GM23248 (cell line): ENCODE measurements around the gene SCAP. TPM values are rescaled to one million over a fixed set of nuclear protein-coding genes. Genes with fewer than 3 reads are reported as not detected.

Experiments
- DNase-seq: peaks from one replicate; pipeline ENCODE4 v3.0.0-alpha.2; 2015
- H2AFZ ChIP-seq: fragments of 200-600 bp; sonication (generic); 2 replicates; pipeline ENCODE4 v1.6.1; 2016; ENCODE audit warnings: antibody characterized with exemption
- H3F3A ChIP-seq: fragments of 200-600 bp; sonication (generic); 2 replicates; pipeline ENCODE4 v1.6.1; 2016; ENCODE audit warnings: mild to moderate bottlenecking, antibody characterized with exemption, mixed run types; ENCODE audit not compliant: insufficient read depth
- H3K27ac ChIP-seq: fragments of 200-600 bp; sonication (generic); 2 replicates; pipeline ENCODE4 v1.5.1; 2016; ENCODE audit warnings: mild to moderate bottlenecking
- H3K27me3 ChIP-seq: fragments of 200-600 bp; sonication (generic); replicated peaks from 2 replicates; pipeline ENCODE4 v1.6.1; 2016; ENCODE audit warnings: mild to moderate bottlenecking; ENCODE audit not compliant: insufficient read depth
- H3K36me3 ChIP-seq: fragments of 200-600 bp; sonication (generic); 2 replicates; pipeline ENCODE4 v1.6.1; 2016; ENCODE audit warnings: low read depth, mild to moderate bottlenecking
- H3K4me1 ChIP-seq: fragments of 200-600 bp; sonication (generic); 2 replicates; pipeline ENCODE4 v1.6.1; 2016; ENCODE audit warnings: mild to moderate bottlenecking; ENCODE audit not compliant: insufficient read depth
- H3K4me2 ChIP-seq: fragments of 200-600 bp; sonication (generic); one replicate; pipeline ENCODE4 v1.6.1; 2016; ENCODE audit warnings: mild to moderate bottlenecking; ENCODE audit not compliant: unreplicated experiment
- H3K4me3 ChIP-seq: fragments of 200-600 bp; sonication (generic); 2 replicates; pipeline ENCODE4 v1.5.1; 2016; ENCODE audit warnings: mild to moderate bottlenecking
- H3K79me2 ChIP-seq: fragments of 200-600 bp; sonication (generic); 2 replicates; pipeline ENCODE4 v1.6.1; 2016; ENCODE audit warnings: mild to moderate bottlenecking; ENCODE audit not compliant: insufficient read depth
- H3K9ac ChIP-seq: fragments of 200-600 bp; sonication (generic); 2 replicates; pipeline ENCODE4 v1.6.1; 2016; ENCODE audit warnings: mild to moderate bottlenecking
- H3K9me2 ChIP-seq: fragments of 200-600 bp; sonication (generic); 2 replicates; pipeline ENCODE4 v1.6.1; 2016; ENCODE audit warnings: mixed run types, mild to moderate bottlenecking, moderate library complexity; ENCODE audit not compliant: insufficient read depth
- H3K9me3 ChIP-seq: fragments of 200-600 bp; sonication (generic); one replicate; pipeline ENCODE4 v1.6.1; 2017; ENCODE audit warnings: low read depth
- H4K20me1 ChIP-seq: fragments of 200-600 bp; sonication (generic); 2 replicates; pipeline ENCODE4 v1.6.0; 2016; ENCODE audit not compliant: insufficient read depth
- EZH2 ChIP-seq: fragments of 200-600 bp; sonication (generic); IDR thresholded peaks from 2 replicates; pipeline ENCODE4 v1.6.1; 2018; ENCODE audit warnings: antibody characterized with exemption, mild to moderate bottlenecking; ENCODE audit not compliant: insufficient read depth, poor library complexity, severe bottlenecking
- EZH2phosphoT487 ChIP-seq: fragments of 200-600 bp; sonication (generic); IDR thresholded peaks from 2 replicates; pipeline ENCODE4 v1.6.1; 2018; ENCODE audit warnings: antibody characterized with exemption, moderate library complexity, mild to moderate bottlenecking, low read depth; ENCODE audit not compliant: insufficient read depth
- WGBS, 2 experiments: methylation state at CpG; one replicate each; pipeline ENCODE4 v1.1.6; 2015 to 2017; ENCODE audit warnings: low lambda C conversion rate in 2 of 2, low coverage in 1 of 2; ENCODE audit errors: missing lambda C conversion rate in 2 of 2; 5-methylcytosine and 5-hydroxymethylcytosine counted together
- in situ Hi-C: fragments of 300-500 bp; cut with MboI; formaldehyde crosslinking; loops from 2 replicates; pipeline ENCODE4 v1.15.0; 2020
- polyA plus RNA-seq: library from polyadenylated mRNA; unstranded; fragments of >200 nt; fragmentation: Nextera tagmentation; extraction: Ambion mirVana; gene quantifications from 2 replicates; pipeline ENCODE4 v1.2.1, GENCODE V29; 2016
- total RNA-seq: library from RNA; depleted of rRNA; stranded (reverse); fragments of >200 nt; shearing (Covaris generic); gene quantifications from 2 replicates; pipeline ENCODE4 v1.2.3, GENCODE V29; 2014

The SCAP gene
- total and polyA plus RNA-seq, 2 experiments from 2014 or later, result 34.7 to 70.1 TPM

- TF ChIP-seq EZH2phosphoT487, result no peak
- no peak for TF ChIP-seq EZH2
- DNase-seq, result no peak
- no peak overlapping the region for H3K9ac ChIP-seq
- no peaks in the 10 kb centered on the region for H3K36me3 ChIP-seq
- H3K27ac ChIP-seq, result no peak overlapping the region
- WGBS, 2 experiments, result 88 to 94% methylated on average over 6 to 7 of the region's 7 CpGs
- no peaks in the 10 kb centered on the region for H3K9me2 ChIP-seq
- no peak overlapping the region for H3K4me3 ChIP-seq
- in situ Hi-C loops, result no loop called here
- H3K79me2 ChIP-seq, result peaks cover 33% of the 10 kb centered on the region
- H3F3A ChIP-seq, result no peaks in the 10 kb centered on the region
- H3K4me2 ChIP-seq, result no peak overlapping the region
- H4K20me1 ChIP-seq, result peaks cover 7% of the 10 kb centered on the region
- peaks cover 6% of the 10 kb centered on the region; the same call in 1 of the 2 replicates for H3K4me1 ChIP-seq
- no peaks in the 10 kb centered on the region for H3K9me3 ChIP-seq
- no peaks in the 10 kb centered on the region for H3K27me3 ChIP-seq
- H2AFZ ChIP-seq, result no peak overlapping the region
Observed at GRCh38 chr3:47407237-47407636, 68.5 kb downstream of the SCAP start.

DNA sequence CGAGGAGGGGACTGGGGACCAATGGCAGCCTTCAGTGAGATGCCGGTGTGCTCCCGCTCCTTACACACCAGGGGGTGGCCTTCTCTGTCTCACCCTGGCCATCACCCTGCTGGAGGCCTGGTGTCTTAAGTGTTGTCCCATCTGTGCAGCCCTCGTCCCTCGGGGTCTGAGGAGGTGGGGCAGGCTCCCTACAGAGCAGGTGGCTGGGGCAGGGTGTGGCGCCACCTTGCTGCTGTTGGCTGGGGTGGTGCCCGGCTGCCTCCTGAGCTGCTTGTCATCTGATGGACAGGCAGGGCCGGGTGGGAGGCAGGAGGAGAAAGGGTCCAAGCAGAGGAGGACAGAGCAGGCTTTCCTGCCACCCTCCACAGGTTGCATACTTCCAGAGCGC is 69.0 kb downstream of the SCAP start:
- no peaks in the 10 kb centered on the region for H3K9me2 ChIP-seq
- in situ Hi-C loops, result no loop called here
- no peak for DNase-seq
- H3K27ac ChIP-seq, result no peak overlapping the region
- TF ChIP-seq EZH2phosphoT487 (no peak), EZH2 (no peak)
- H3K4me3 ChIP-seq, result no peak overlapping the region
- H3K79me2 ChIP-seq, result peaks cover 37% of the 10 kb centered on the region
- no peaks in the 10 kb centered on the region for H3K27me3 ChIP-seq
- H4K20me1 ChIP-seq, result peaks cover 7% of the 10 kb centered on the region
- 84 to 94% methylated on average over 8 to 9 of the region's 9 CpGs for WGBS, 2 experiments
- no peaks in the 10 kb centered on the region for H3F3A ChIP-seq
- no peak overlapping the region for H2AFZ ChIP-seq
- H3K9ac ChIP-seq, result no peak overlapping the region
- peaks cover 6% of the 10 kb centered on the region; the same call in 1 of the 2 replicates for H3K4me1 ChIP-seq
- no peaks in the 10 kb centered on the region for H3K9me3 ChIP-seq
- no peaks in the 10 kb centered on the region for H3K36me3 ChIP-seq
- H3K4me2 ChIP-seq, result no peak overlapping the region

DNA sequence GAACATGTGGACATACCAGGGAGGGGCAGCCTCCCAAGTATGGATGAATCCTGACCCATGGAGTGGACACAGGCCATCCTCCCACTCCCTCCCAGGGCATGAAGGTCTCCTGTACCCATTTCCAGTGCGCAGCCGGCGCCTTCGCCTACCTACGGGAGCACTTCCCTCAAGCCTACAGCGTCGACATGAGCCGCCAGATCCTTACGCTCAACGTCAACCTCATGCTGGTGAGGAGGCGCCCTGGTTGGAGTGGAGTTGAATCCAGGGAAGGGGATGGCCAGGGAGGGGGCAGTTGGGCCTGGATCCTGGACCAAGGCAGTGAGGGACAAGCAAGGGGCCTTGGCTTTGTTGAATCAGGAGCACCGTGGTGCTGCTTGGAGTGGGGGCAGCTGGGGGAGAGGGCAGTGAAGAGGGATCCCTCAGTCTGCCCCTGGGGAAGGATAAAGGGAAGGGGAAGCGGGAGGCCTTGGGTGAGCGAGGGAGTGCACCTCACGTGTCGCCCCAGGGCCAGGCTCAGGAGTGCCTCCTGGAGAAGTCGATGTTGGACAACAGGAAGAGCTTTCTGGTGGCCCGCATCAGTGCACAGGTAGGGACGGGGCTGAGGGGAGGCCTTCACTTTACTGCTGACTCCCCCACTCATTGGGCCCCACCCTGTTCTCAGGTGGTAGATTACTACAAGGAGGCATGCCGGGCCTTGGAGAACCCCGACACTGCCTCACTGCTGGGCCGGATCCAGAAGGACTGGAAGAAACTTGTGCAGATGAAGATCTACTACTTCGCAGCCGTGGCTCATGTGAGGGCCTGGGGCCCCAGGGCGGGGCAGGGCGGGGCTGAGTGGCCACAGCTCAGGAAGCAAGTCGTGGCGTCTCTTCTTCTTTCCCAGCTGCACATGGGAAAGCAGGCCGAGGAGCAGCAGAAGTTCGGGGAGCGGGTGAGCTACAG is 69.7 kb downstream of the SCAP start:
- Histone ChIP-seq H4K20me1 (peaks cover 7% of the 10 kb centered on the region), H3F3A (no peaks in the 10 kb centered on the region)
- in situ Hi-C loops, result no loop called here

GRCh38 chr3:47404955-47405790 is 70.6 kb downstream of the SCAP start:
- H3K36me3 ChIP-seq, result no peaks in the 10 kb centered on the region
- no peaks in the 10 kb centered on the region for H3K27me3 ChIP-seq
- DNase-seq, result peak; percentile 58
- H4K20me1 ChIP-seq, result peaks cover 7% of the 10 kb centered on the region
- no peaks in the 10 kb centered on the region for H3F3A ChIP-seq
- no peak overlapping the region for H3K4me3 ChIP-seq
- peaks cover 6% of the 10 kb centered on the region; the same call in 1 of the 2 replicates for H3K4me1 ChIP-seq
- H3K27ac ChIP-seq, result peak overlapping the region; percentile 32; the same call in 1 of the 2 replicates
- no peaks in the 10 kb centered on the region for H3K9me3 ChIP-seq
- WGBS, 2 experiments, result 48 to 51% methylated on average over 9 of the region's 9 CpGs
- no peaks in the 10 kb centered on the region for H3K9me2 ChIP-seq
- peaks cover 53% of the 10 kb centered on the region for H3K79me2 ChIP-seq
- no peak overlapping the region for H3K4me2 ChIP-seq
- no peak overlapping the region for H2AFZ ChIP-seq
- in situ Hi-C loops, result no loop called here
- TF ChIP-seq EZH2phosphoT487, result no peak
- no peak for TF ChIP-seq EZH2
- peak overlapping the region; percentile 39 for H3K9ac ChIP-seq

More for the DNA sequence above, 69.7 kb downstream of the SCAP start:
- H3K27ac ChIP-seq, result no peak overlapping the region
- no peak overlapping the region for H3K4me2 ChIP-seq
- no peaks in the 10 kb centered on the region for H3K9me3 ChIP-seq
- H3K4me3 ChIP-seq, result no peak overlapping the region
- TF ChIP-seq EZH2phosphoT487, result no peak
- no peak for TF ChIP-seq EZH2
- peaks cover 6% of the 10 kb centered on the region; the same call in 1 of the 2 replicates for H3K4me1 ChIP-seq
- H3K79me2 ChIP-seq, result peaks cover 44% of the 10 kb centered on the region
- WGBS, 2 experiments, result 94 to 97% methylated on average over 23 to 30 of the region's 31 CpGs
- DNase-seq, result no peak
- H3K9ac ChIP-seq, result no peak overlapping the region
- no peaks in the 10 kb centered on the region for H3K27me3 ChIP-seq
- H2AFZ ChIP-seq, result no peak overlapping the region
- no peaks in the 10 kb centered on the region for H3K36me3 ChIP-seq
- H3K9me2 ChIP-seq, result no peaks in the 10 kb centered on the region
